GM21529 (cell line): Measurements from ENCODE around the gene TEKT3.

Experiments
- ATAC-seq: cut with Tn5 transposase; IDR thresholded peaks from one replicate; pipeline ENCODE4 v1.9.1; 2021; ENCODE audit not compliant: unreplicated experiment

Gene TEKT3

GRCh38 chr17:15341385-15341849 lies at the start of gene TEKT3:
Gene TEKT3, minus strand, starts transcription at chr17:15341597. Its CDS starts 10,012 bp downstream, at chr17:15331585.
- ATAC-seq, result no peak

GRCh38 chr17:15388356-15389041 lies 47.1 kb upstream of the TEKT3 start:
- no peak for ATAC-seq

GRCh38 chr17:15386083-15386482 lies 44.7 kb upstream of the TEKT3 start:
- ATAC-seq, result no peak

- no peak for ATAC-seq
Observed at GRCh38 chr17:15385305-15385704, 43.9 kb upstream of the TEKT3 start.

- ATAC-seq, result no peak
Observed at GRCh38 chr17:15384142-15384787, 42.9 kb upstream of the TEKT3 start.

GRCh38 chr17:15382914-15383313 lies 41.5 kb upstream of the TEKT3 start:
- no peak for ATAC-seq

- ATAC-seq, result no peak
Observed at GRCh38 chr17:15381707-15382106, 40.3 kb upstream of the TEKT3 start.

- no peak for ATAC-seq
Observed at GRCh38 chr17:15380446-15380845, 39.0 kb upstream of the TEKT3 start.

GRCh38 chr17:15379659-15380058 lies 38.3 kb upstream of the TEKT3 start:
- ATAC-seq, result no peak

- ATAC-seq, result no peak
Observed at GRCh38 chr17:15378243-15378642, 36.8 kb upstream of the TEKT3 start.

- ATAC-seq, result no peak
Observed at GRCh38 chr17:15377616-15378015, 36.2 kb upstream of the TEKT3 start.

- ATAC-seq, result no peak
Observed at GRCh38 chr17:15377200-15377599, 35.8 kb upstream of the TEKT3 start.

- ATAC-seq, result no peak
Observed at GRCh38 chr17:15371376-15372130, 30.2 kb upstream of the TEKT3 start.

GRCh38 chr17:15368600-15368999 lies 27.2 kb upstream of the TEKT3 start:
- no peak for ATAC-seq

GRCh38 chr17:15366026-15366425 lies 24.6 kb upstream of the TEKT3 start:
- no peak for ATAC-seq

- ATAC-seq, result no peak
Observed at GRCh38 chr17:15364615-15365014, 23.2 kb upstream of the TEKT3 start.

- ATAC-seq, result no peak
Observed at GRCh38 chr17:15363702-15364101, 22.3 kb upstream of the TEKT3 start.

- no peak for ATAC-seq
Observed at GRCh38 chr17:15361592-15361991, 20.2 kb upstream of the TEKT3 start.

- ATAC-seq, result no peak
Observed at GRCh38 chr17:15361151-15361550, 19.8 kb upstream of the TEKT3 start.

- no peak for ATAC-seq
Observed at GRCh38 chr17:15354256-15354655, 12.9 kb upstream of the TEKT3 start.

- no peak for ATAC-seq
Observed at GRCh38 chr17:15351925-15352324, 10.5 kb upstream of the TEKT3 start.

GRCh38 chr17:15351478-15351840 lies 10.1 kb upstream of the TEKT3 start:
- no peak for ATAC-seq
